Bronchial epithelial cell (primary cell): ENCODE measurements around the gene TEX2. TPM values are rescaled to one million over a fixed set of nuclear protein-coding genes. Genes with fewer than 3 reads are reported as not detected.

Source experiments
- DNase-seq: peaks from one replicate; pipeline ENCODE4 v3.0.0-alpha.2; 2010; ENCODE audit warnings: low read depth
- FAIRE-seq: peaks from 2 replicates; lab custom pipeline; 2011; peaks lifted over from hg19 to GRCh38; lab: Jason Lieb, UNC
- H3K27me3 ChIP-seq: 2 replicates; pipeline ENCODE4 v1.5.1; 2011; ENCODE audit warnings: low read length; ENCODE audit not compliant: control insufficient read depth, insufficient read depth
- H3K36me3 ChIP-seq: 2 replicates; pipeline ENCODE4 v1.5.1; 2011; ENCODE audit warnings: low read length; ENCODE audit not compliant: control insufficient read depth, insufficient read depth
- H3K4me3 ChIP-seq: 2 replicates; pipeline ENCODE4 v1.5.1; 2011; ENCODE audit warnings: mild to moderate bottlenecking, low read depth, low read length, control low read depth
- CTCF ChIP-seq: IDR thresholded peaks from 2 replicates; pipeline ENCODE4 v1.5.1; 2011; ENCODE audit warnings: mild to moderate bottlenecking, moderate library complexity, low read length, control low read depth, inconsistent platforms; ENCODE audit not compliant: insufficient read depth, severe bottlenecking
- total RNA-seq: library from RNA; depleted of rRNA; stranded (reverse); fragments of >200 nt; gene quantifications from 2 replicates; pipeline ENCODE4 v1.2.1, GENCODE V29; 2014

TEX2 gene
- total RNA-seq, 1 donor from 2014 or later = 14.7 TPM

GRCh38 chr17:64148699-64149098 lies 114.4 kb downstream of the TEX2 start:
- Histone ChIP-seq H3K36me3 (peaks cover 3% of the 10 kb centered on the region), H3K4me3 (no peak overlapping the region), H3K27me3 (no peaks in the 10 kb centered on the region)
- peak; percentile 20 for DNase-seq
- peak; percentile 34 for TF ChIP-seq CTCF
- no peak for FAIRE-seq

GRCh38 chr17:64148017-64148631 lies 114.9 kb downstream of the TEX2 start:
- no peaks in the 10 kb centered on the region for H3K27me3 ChIP-seq
- no peak for TF ChIP-seq CTCF
- FAIRE-seq (no peak), DNase-seq (peak; percentile 11)
- H3K36me3 ChIP-seq = peaks cover 3% of the 10 kb centered on the region
- no peak overlapping the region for H3K4me3 ChIP-seq

- FAIRE-seq = no peak
- peak overlapping the region; percentile 75 for H3K4me3 ChIP-seq
- peak; percentile 55 for DNase-seq
- no peaks in the 10 kb centered on the region for H3K27me3 ChIP-seq
- TF ChIP-seq CTCF = no peak
- peaks cover 2% of the 10 kb centered on the region for H3K36me3 ChIP-seq
Observed at GRCh38 chr17:64147110-64148016, 115.7 kb downstream of the TEX2 start.

- H3K36me3 ChIP-seq = peaks cover 2% of the 10 kb centered on the region
- FAIRE-seq (no peak), DNase-seq (peak; percentile 87)
- no peaks in the 10 kb centered on the region for H3K27me3 ChIP-seq
- no peak for TF ChIP-seq CTCF
- H3K4me3 ChIP-seq = peak overlapping the region; percentile 75
Observed at GRCh38 chr17:64146418-64147109, 116.5 kb downstream of the TEX2 start.

- Histone ChIP-seq H3K4me3 (peak overlapping the region; percentile 75), H3K36me3 (peaks cover 2% of the 10 kb centered on the region), H3K27me3 (no peaks in the 10 kb centered on the region)
- FAIRE-seq (no peak), DNase-seq (peak; percentile 99)
- TF ChIP-seq CTCF = no peak
Observed at GRCh38 chr17:64145751-64146417, 117.2 kb downstream of the TEX2 start.
